IMR-90 (cell line): ENCODE results near the gene NPPB. TPM values are rescaled to one million over a fixed set of nuclear protein-coding genes. Genes with fewer than 3 reads are reported as not detected.

Source experiments
- ATAC-seq: fragments of 200-7000 bp; cut with Tn5 transposase; 2 replicates; pipeline ENCODE4 v1.9.1; 2020; ENCODE audit warnings: low read depth, mild to moderate bottlenecking, moderate library complexity
- BruUV-seq: library from RNA; stranded (reverse); fragments of 400-500 nt; replicated peaks from 2 replicates; lab custom pipeline; 2021; lab: Mats Ljungman, UMichigan
- CTCF ChIA-PET: fragments of 300-600 bp; formaldehyde crosslinking; extraction: SDS; loops from one replicate; lab custom pipeline; 2021; ENCODE audit warnings: antibody characterized with exemption; lab: Yijun Ruan, JAX
- POLR2A ChIA-PET: fragments of 300-600 bp; sonication (Branson Sonifier 250); formaldehyde crosslinking; loops from one replicate; lab custom pipeline; 2022; ENCODE audit warnings: antibody characterized with exemption; ENCODE audit not compliant: unreplicated experiment; lab: Charles Lee
- DNase-seq: peaks from one replicate; pipeline ENCODE4 v3.0.0; 2013
- H2AFZ ChIP-seq: replicated peaks from 2 replicates; pipeline ENCODE3; 2013; ENCODE audit warnings: low read length, mild to moderate bottlenecking; ENCODE audit not compliant: poor library complexity
- H2AK5ac ChIP-seq: 2 replicates; pipeline ENCODE4 v1.6.1; 2013; ENCODE audit warnings: low read depth, low read length, inconsistent platforms
- H2AK9ac ChIP-seq: replicated peaks from 2 replicates; pipeline ENCODE3; 2013; ENCODE audit warnings: mild to moderate bottlenecking, low read depth, low read length, moderate library complexity; ENCODE audit not compliant: poor library complexity
- H2BK120ac ChIP-seq: 2 replicates; pipeline ENCODE4 v1.6.1; 2013; ENCODE audit warnings: low read depth, low read length, inconsistent platforms
- H2BK15ac ChIP-seq: 3 replicates; pipeline ENCODE4 v1.6.1; 2013; ENCODE audit warnings: low read depth, low read length, inconsistent platforms
- H2BK20ac ChIP-seq: 2 replicates; pipeline ENCODE4 v1.6.1; 2013; ENCODE audit warnings: low read depth, mild to moderate bottlenecking, inconsistent platforms, low read length, moderate library complexity
- H2BK5ac ChIP-seq: 2 replicates; pipeline ENCODE4 v1.6.1; 2013; ENCODE audit warnings: mild to moderate bottlenecking, low read depth, low read length, inconsistent platforms; ENCODE audit not compliant: poor library complexity, severe bottlenecking
- H3K14ac ChIP-seq: replicated peaks from 2 replicates; pipeline ENCODE4 v1.6.1; 2013; ENCODE audit warnings: low read depth, low read length, inconsistent platforms
- H3K18ac ChIP-seq: 2 replicates; pipeline ENCODE4 v1.6.1; 2013; ENCODE audit warnings: low read depth, low read length, control low read depth
- H3K23ac ChIP-seq: 2 replicates; pipeline ENCODE4 v1.6.1; 2013; ENCODE audit warnings: low read depth, low read length, inconsistent platforms
- H3K27ac ChIP-seq: 2 replicates; pipeline ENCODE4 v1.5.1; 2013; ENCODE audit warnings: mild to moderate bottlenecking, control low read depth, low read length; ENCODE audit not compliant: insufficient read depth
- H3K27me3 ChIP-seq: 2 replicates; pipeline ENCODE4 v1.6.1; 2013; ENCODE audit warnings: low read length; ENCODE audit not compliant: control insufficient read depth, insufficient read depth
- H3K36me3 ChIP-seq: 2 replicates; pipeline ENCODE4 v1.6.1; 2013; ENCODE audit warnings: low read length, mixed read lengths; ENCODE audit not compliant: control insufficient read depth, insufficient read depth
- H3K4ac ChIP-seq: 2 replicates; pipeline ENCODE4 v1.6.1; 2013; ENCODE audit warnings: low read depth, low read length, inconsistent platforms
- H3K4me1 ChIP-seq: 2 replicates; pipeline ENCODE4 v1.6.1; 2013; ENCODE audit warnings: low read length, mixed read lengths; ENCODE audit not compliant: control insufficient read depth, insufficient read depth
- H3K4me2 ChIP-seq: 2 replicates; pipeline ENCODE4 v1.6.1; 2013; ENCODE audit warnings: low read depth, mild to moderate bottlenecking, control low read depth, low read length, moderate library complexity
- H3K4me3 ChIP-seq: 2 replicates; pipeline ENCODE4 v1.5.1; 2013; ENCODE audit warnings: low read depth, mild to moderate bottlenecking, control low read depth, low read length, moderate library complexity; ENCODE audit not compliant: insufficient read depth
- H3K56ac ChIP-seq: 2 replicates; pipeline ENCODE4 v1.6.1; 2013; ENCODE audit warnings: low read length, inconsistent platforms; ENCODE audit not compliant: insufficient read depth; ENCODE audit errors: extremely low read depth
- H3K79me1 ChIP-seq, 2 experiments: 2 replicates each; pipeline ENCODE4 v1.6.1; 2013; ENCODE audit warnings: low read length in 2 of 2, inconsistent platforms in 1 of 2, low read depth in 1 of 2
- H3K9ac ChIP-seq: 2 replicates; pipeline ENCODE4 v1.6.1; 2013; ENCODE audit warnings: low read depth, low read length, control low read depth
- H3K9me1 ChIP-seq: 2 replicates; pipeline ENCODE4 v1.6.1; 2013; ENCODE audit warnings: low read length, inconsistent platforms; ENCODE audit not compliant: insufficient read depth
- H3K9me3 ChIP-seq: 2 replicates; pipeline ENCODE4 v1.6.1; 2013; ENCODE audit warnings: low read length; ENCODE audit not compliant: control insufficient read depth, insufficient read depth
- H4K20me1 ChIP-seq: 2 replicates; pipeline ENCODE4 v1.6.1; 2013; ENCODE audit warnings: low read length, inconsistent platforms; ENCODE audit not compliant: insufficient read depth
- H4K5ac ChIP-seq: 2 replicates; pipeline ENCODE4 v1.6.1; 2013; ENCODE audit warnings: mild to moderate bottlenecking, low read depth, low read length, control low read depth
- H4K8ac ChIP-seq, 2 experiments: 2 replicates each; pipeline ENCODE4 v1.6.1; 2013; ENCODE audit warnings: low read depth in 2 of 2, low read length in 2 of 2, control low read depth in 1 of 2, inconsistent platforms in 1 of 2
- H4K91ac ChIP-seq: 2 replicates; pipeline ENCODE4 v1.6.1; 2013; ENCODE audit warnings: low read depth, low read length, inconsistent platforms; ENCODE audit not compliant: insufficient read depth
- BHLHE40 ChIP-seq: fragments of 150-350 bp; IDR thresholded peaks from 2 replicates; pipeline ENCODE4 v1.6.1; 2016; ENCODE audit warnings: mild to moderate bottlenecking, low read depth, low read length
- CHD1 ChIP-seq: IDR thresholded peaks from 2 replicates; pipeline ENCODE4 v1.6.1; 2012; ENCODE audit warnings: low read depth, low read length, improper control_type of control experiment
- FOS ChIP-seq: fragments of 150-350 bp; IDR thresholded peaks from 2 replicates; pipeline ENCODE4 v1.6.1; 2016; ENCODE audit warnings: low read depth, low read length
- MAZ ChIP-seq: IDR thresholded peaks from 2 replicates; pipeline ENCODE4 v1.6.1; 2012; ENCODE audit warnings: low read depth, mild to moderate bottlenecking, low read length, improper control_type of control experiment, moderate library complexity, borderline replicate concordance
- MXI1 ChIP-seq: IDR thresholded peaks from 2 replicates; pipeline ENCODE4 v1.6.1; 2012; ENCODE audit warnings: low read depth, mild to moderate bottlenecking, low read length, moderate library complexity, borderline replicate concordance
- NFE2L2 ChIP-seq: fragments of 150-350 bp; IDR thresholded peaks from 2 replicates; pipeline ENCODE4 v1.6.1; 2016; ENCODE audit warnings: low read depth, mild to moderate bottlenecking, low read length
- POLR2A ChIP-seq: IDR thresholded peaks from 2 replicates; pipeline ENCODE4 v1.6.1; 2012; ENCODE audit warnings: mild to moderate bottlenecking, low read depth, low read length
- RAD21 ChIP-seq: IDR thresholded peaks from 2 replicates; pipeline ENCODE4 v1.6.1; 2012; ENCODE audit warnings: low read length, improper control_type of control experiment
- RCOR1 ChIP-seq: IDR thresholded peaks from 2 replicates; pipeline ENCODE4 v1.6.1; 2012; ENCODE audit warnings: mild to moderate bottlenecking, low read length, improper control_type of control experiment; ENCODE audit not compliant: insufficient replicate concordance
- RFX5 ChIP-seq: IDR thresholded peaks from 2 replicates; pipeline ENCODE4 v1.8.0; 2012; ENCODE audit warnings: low read depth, mild to moderate bottlenecking, low read length, moderate library complexity
- SMC3 ChIP-seq: fragments of 150-350 bp; IDR thresholded peaks from 2 replicates; pipeline ENCODE4 v1.6.1; 2016; ENCODE audit warnings: low read depth, mild to moderate bottlenecking, antibody characterized with exemption, low read length, moderate library complexity
- WGBS, 2 experiments: methylation state at CpG; one replicate each; pipeline versions ENCODE4 v1.1.5 to v1.1.7; 2013; ENCODE audit warnings: missing lambda C conversion rate in 2 of 2; ENCODE audit not compliant: insufficient read length in 1 of 2; ENCODE audit errors: extremely low coverage in 2 of 2; 5-methylcytosine and 5-hydroxymethylcytosine counted together
- dilution Hi-C: fragments of 300-500 bp; cut with HindIII; formaldehyde crosslinking; loops from one replicate; pipeline ENCODE4 v1.14.3; 2018; ENCODE audit warnings: low sequenced_read_pairs; ENCODE audit not compliant: unreplicated experiment
- in situ Hi-C: fragments of 300-500 bp; cut with MboI; formaldehyde crosslinking; loops from 3 replicates; pipeline ENCODE4 v1.14.3; 2019; ENCODE audit warnings: low sequenced_read_pairs, inconsistent platforms, mixed read lengths
- intact Hi-C: fragments of 100-400 bp; cut with micrococcal nuclease; formaldehyde crosslinking; loops from 2 replicates; pipeline ENCODE4 v1.10.0; 2022
- polyA plus RNA-seq, 3 experiments: library from polyadenylated mRNA; depleted of rRNA; stranded (reverse); fragments of >200 nt; gene quantifications; 2 replicates each; pipeline ENCODE4 v1.2.3, GENCODE V29; 2012; ENCODE audit warnings: low replicate concordance in 1 of 3
- total RNA-seq: library from RNA; depleted of rRNA; stranded (reverse); fragments of >200 nt; gene quantifications from 2 replicates; pipeline ENCODE4 v1.2.3, GENCODE V29; 2012
- TF ChIP-seq, protein P1 (sequence below): fragments of 150-350 bp; IDR thresholded peaks from 2 replicates; pipeline ENCODE4 v1.6.1; 2017; ENCODE audit warnings: mild to moderate bottlenecking, antibody characterized with exemption, low read length, low read depth

NPPB gene
- total and polyA plus RNA-seq, 2 of the 4 experiments (the other 2 are of a cell fraction), result not detected

DNA sequence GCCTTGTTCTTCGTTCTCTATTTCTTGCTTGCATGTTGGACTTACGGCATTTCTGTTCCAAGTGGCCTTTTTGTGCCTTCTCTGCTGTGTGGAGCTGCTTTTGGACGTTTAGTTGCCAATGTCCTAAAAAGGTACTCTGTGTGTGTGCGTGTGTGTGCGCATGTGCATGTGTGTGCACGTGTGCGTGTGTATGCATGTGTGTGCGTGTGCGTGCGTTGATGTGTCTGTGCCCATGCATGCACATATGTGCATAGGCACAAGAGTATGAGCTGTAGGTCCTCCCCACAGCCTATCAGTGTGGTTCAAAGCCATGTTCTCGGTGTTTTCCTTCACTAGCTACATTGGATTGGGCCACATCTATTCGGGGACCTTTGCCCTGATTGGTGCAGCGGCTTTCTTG lies 24.8 kb downstream of the NPPB start:
- ChIA-PET CTCF (no interaction called here), POLR2A (no interaction called here)
- DNase-seq (no peak), ATAC-seq (no peak)
- intact Hi-C loops, result no loop called here
- no peak overlapping the region for H3K27ac ChIP-seq
- in situ Hi-C loops, result no loop called here
- no peak overlapping the region for H3K56ac ChIP-seq
- H4K5ac ChIP-seq, result no peak overlapping the region
- 95% methylated on average over 13 of the region's 13 CpGs; no CpG with 5 or more reads in 1 of the 2 experiments for WGBS, 2 experiments
- H3K23ac ChIP-seq, result no peak overlapping the region
- H2BK15ac ChIP-seq, result no peak overlapping the region
- BruUV-seq, result no TSS peak
- no peak overlapping the region for H2BK5ac ChIP-seq
- H3K36me3 ChIP-seq, result peaks cover 72% of the 10 kb centered on the region
- H3K4me2 ChIP-seq, result no peak overlapping the region
- no peak overlapping the region for H2AFZ ChIP-seq
- peaks cover 9% of the 10 kb centered on the region; the same call in 1 of the 2 replicates for H4K20me1 ChIP-seq
- H3K4me1 ChIP-seq, result no peaks in the 10 kb centered on the region
- no peaks in the 10 kb centered on the region for H3K9me3 ChIP-seq
- dilution Hi-C loops, result no loop called here
- no peak overlapping the region for H3K4me3 ChIP-seq
- no peak overlapping the region for H4K91ac ChIP-seq
- H3K4ac ChIP-seq, result no peak overlapping the region
- no peak overlapping the region for H3K14ac ChIP-seq
- no peak overlapping the region for H2BK120ac ChIP-seq
- H4K8ac ChIP-seq, result no peak overlapping the region
- no peaks in the 10 kb centered on the region for H3K9me1 ChIP-seq
- H3K79me1 ChIP-seq, result peaks cover 0 to 4% of the 10 kb centered on the region in 2 experiments; a peak in 2 of 4 replicates
- no peaks in the 10 kb centered on the region for H3K27me3 ChIP-seq
- no peak for TF ChIP-seq MAZ
- no peak for TF ChIP-seq MXI1
- no peak for TF ChIP-seq RAD21
- TF ChIP-seq BHLHE40, result no peak
- TF ChIP-seq POLR2A, result no peak
- TF ChIP-seq FOS, result no peak
- no peak for TF ChIP-seq RFX5
- no peak for TF ChIP-seq SMC3
- TF ChIP-seq NFE2L2, result no peak
- TF ChIP-seq RCOR1, result no peak
- TF ChIP-seq, protein P1, sequence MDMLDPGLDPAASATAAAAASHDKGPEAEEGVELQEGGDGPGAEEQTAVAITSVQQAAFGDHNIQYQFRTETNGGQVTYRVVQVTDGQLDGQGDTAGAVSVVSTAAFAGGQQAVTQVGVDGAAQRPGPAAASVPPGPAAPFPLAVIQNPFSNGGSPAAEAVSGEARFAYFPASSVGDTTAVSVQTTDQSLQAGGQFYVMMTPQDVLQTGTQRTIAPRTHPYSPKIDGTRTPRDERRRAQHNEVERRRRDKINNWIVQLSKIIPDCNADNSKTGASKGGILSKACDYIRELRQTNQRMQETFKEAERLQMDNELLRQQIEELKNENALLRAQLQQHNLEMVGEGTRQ, result no peak
- no peak for TF ChIP-seq CHD1
- no peak overlapping the region for H2BK20ac ChIP-seq
- H3K18ac ChIP-seq, result no peak overlapping the region
- no peak overlapping the region for H2AK5ac ChIP-seq
- no peak overlapping the region for H2AK9ac ChIP-seq
- H3K9ac ChIP-seq, result no peak overlapping the region
